GM12878 (cell line): ENCODE measurements around the gene ZBTB22. TPM values are rescaled to one million over a fixed set of nuclear protein-coding genes. Genes with fewer than 3 reads are reported as not detected.

Experiments used
- ATAC-seq: fragments of 200-7000 bp; cut with Tn5 transposase; 3 replicates; pipeline ENCODE4 v1.9.1; 2020; ENCODE audit warnings: mild to moderate bottlenecking, moderate library complexity
- BruUV-seq: library from RNA; stranded (reverse); fragments of 400-500 nt; replicated peaks from 2 replicates; lab custom pipeline; 2021; lab: Mats Ljungman, UMichigan
- CTCF ChIA-PET: fragments of 300-600 bp; sonication (Branson Sonifier 250); formaldehyde crosslinking; extraction: SDS; loops from one replicate; lab custom pipeline; 2021; ENCODE audit warnings: inconsistent platforms; lab: Yijun Ruan, JAX
- POLR2A ChIA-PET: fragments of 350-600 bp; formaldehyde crosslinking; extraction: SDS; loops from one replicate; lab custom pipeline; 2021; ENCODE audit warnings: inconsistent platforms; lab: Charles Lee
- RAD21 ChIA-PET: fragments of 300-600 bp; sonication (Branson Sonifier 250); formaldehyde crosslinking; loops from one replicate; lab custom pipeline; 2023; ENCODE audit warnings: antibody characterized with exemption; ENCODE audit not compliant: unreplicated experiment; lab: Charles Lee
- SMC1A ChIA-PET: fragments of 300-600 bp; sonication (Branson Sonifier 250); formaldehyde crosslinking; loops from one replicate; lab custom pipeline; 2023; ENCODE audit not compliant: unreplicated experiment, uncharacterized antibody; lab: Charles Lee
- DNase-seq: peaks from one replicate; pipeline ENCODE4 v3.0.0-alpha.2; 2011; ENCODE audit warnings: low read depth, low spot score
- FAIRE-seq: peaks from 3 replicates; lab custom pipeline; 2011; peaks lifted over from hg19 to GRCh38; lab: Jason Lieb, UNC
- H2AFZ ChIP-seq: 2 replicates; pipeline ENCODE4 v1.6.0; 2011; ENCODE audit warnings: low read depth, low read length, control low read depth; ENCODE audit not compliant: control insufficient read depth
- H3K27ac ChIP-seq: 2 replicates; pipeline ENCODE4 v1.5.1; 2011; ENCODE audit warnings: control low read depth; ENCODE audit not compliant: control insufficient read depth, insufficient read depth
- H3K27me3 ChIP-seq, 2 experiments: replicated peaks in 1 of 2; 2 replicates each; pipeline versions ENCODE4 v1.6.0 to v1.6.1; 2011; ENCODE audit warnings: low read length in 1 of 2; ENCODE audit not compliant: control insufficient read depth in 2 of 2, insufficient read depth in 2 of 2
- H3K36me3 ChIP-seq, 2 experiments: 2 replicates each; pipeline ENCODE4 v1.5.1; 2011; ENCODE audit warnings: low read length in 1 of 2; ENCODE audit not compliant: control insufficient read depth in 2 of 2, insufficient read depth in 2 of 2
- H3K4me1 ChIP-seq: 2 replicates; pipeline ENCODE4 v1.6.1; 2011; ENCODE audit warnings: mild to moderate bottlenecking, low read length, moderate library complexity, mixed read lengths; ENCODE audit not compliant: control insufficient read depth, insufficient read depth
- H3K4me2 ChIP-seq: 2 replicates; pipeline ENCODE4 v1.6.0; 2011; ENCODE audit warnings: control low read depth; ENCODE audit not compliant: control insufficient read depth, insufficient read depth
- H3K4me3 ChIP-seq: fragments of 200-600 bp; sonication (generic); 2 replicates; pipeline ENCODE4 v1.5.1; 2016
- H3K79me2 ChIP-seq: 2 replicates; pipeline ENCODE4 v1.6.0; 2011; ENCODE audit warnings: low read length; ENCODE audit not compliant: control insufficient read depth, insufficient read depth
- H3K9ac ChIP-seq: 2 replicates; pipeline ENCODE4 v1.8.0; 2011; ENCODE audit warnings: low read length, control low read depth, mixed read lengths; ENCODE audit not compliant: control insufficient read depth, insufficient read depth
- H3K9me3 ChIP-seq: replicated peaks from 3 replicates; pipeline ENCODE4 v1.5.1; 2011; ENCODE audit warnings: mild to moderate bottlenecking, low read length; ENCODE audit not compliant: control insufficient read depth, insufficient read depth
- H4K20me1 ChIP-seq: 2 replicates; pipeline ENCODE4 v1.6.0; 2011; ENCODE audit not compliant: control insufficient read depth, insufficient read depth
- CUX1 ChIP-seq: IDR thresholded peaks from 2 replicates; pipeline ENCODE4 v1.6.1; 2012; ENCODE audit warnings: improper control_type of control experiment, low read depth, low read length; ENCODE audit not compliant: insufficient replicate concordance
- POLR2A ChIP-seq: IDR thresholded peaks from 2 replicates; pipeline ENCODE4 v1.6.1; 2011; ENCODE audit warnings: low read depth, mild to moderate bottlenecking, low read length
- POLR2AphosphoS5 ChIP-seq: IDR thresholded peaks from 2 replicates; pipeline ENCODE4 v1.6.1; 2011; ENCODE audit warnings: mild to moderate bottlenecking, low read length, inconsistent platforms
- SPI1 ChIP-seq: IDR thresholded peaks from 2 replicates; pipeline ENCODE4 v1.6.1; 2011; ENCODE audit warnings: low read depth, mild to moderate bottlenecking, low read length, moderate library complexity, borderline replicate concordance; ENCODE audit not compliant: insufficient read depth
- SUZ12 ChIP-seq: fragments of 200-600 bp; sonication (generic); IDR thresholded peaks from one replicate; pipeline ENCODE4 v1.6.1; 2018; ENCODE audit warnings: antibody characterized with exemption, mild to moderate bottlenecking; ENCODE audit not compliant: unreplicated experiment
- YBX1 ChIP-seq: fragments of 450-650 bp; IDR thresholded peaks from 2 replicates; pipeline ENCODE4 v1.6.1; 2016; ENCODE audit warnings: antibody characterized with exemption
- ZBTB33 ChIP-seq: fragments of 450-650 bp; IDR thresholded peaks from 2 replicates; pipeline ENCODE4 v1.6.1; 2017; ENCODE audit warnings: mild to moderate bottlenecking
- ZNF24 ChIP-seq: fragments of 450-650 bp; IDR thresholded peaks from 2 replicates; pipeline ENCODE4 v1.6.1; 2017; ENCODE audit warnings: antibody characterized with exemption, mild to moderate bottlenecking
- ZNF622 ChIP-seq: fragments of 450-650 bp; IDR thresholded peaks from 2 replicates; pipeline ENCODE4 v1.6.1; 2017; ENCODE audit warnings: mild to moderate bottlenecking, inconsistent platforms
- ZNF687 ChIP-seq: fragments of 450-650 bp; IDR thresholded peaks from 2 replicates; pipeline ENCODE4 v1.6.1; 2017; ENCODE audit warnings: mild to moderate bottlenecking, moderate library complexity
- ZSCAN29 ChIP-seq: fragments of 450-650 bp; IDR thresholded peaks from 2 replicates; pipeline ENCODE4 v1.6.1; 2017; ENCODE audit warnings: mild to moderate bottlenecking, moderate library complexity
- WGBS: methylation state at CpG from one replicate; pipeline ENCODE4 v1.1.6; 2016; ENCODE audit warnings: low lambda C conversion rate; ENCODE audit not compliant: insufficient replicate concordance, insufficient coverage; ENCODE audit errors: missing lambda C conversion rate; 5-methylcytosine and 5-hydroxymethylcytosine counted together
- in situ Hi-C: fragments of 300-500 bp; cut with MboI; formaldehyde crosslinking; loops from 9 replicates; pipeline ENCODE4 v1.14.3; 2018; ENCODE audit warnings: mixed read lengths
- intact Hi-C: fragments of 100-400 bp; cut with micrococcal nuclease; formaldehyde crosslinking; loops from one replicate; pipeline ENCODE4 v1.14.2; 2022; ENCODE audit not compliant: unreplicated experiment
- polyA plus RNA-seq, 11 experiments: library from polyadenylated mRNA; depleted of rRNA in 4 of 11; unstranded in 6 of 11; stranded (reverse) in 5 of 11; fragments of >200 nt; fragmentation: Nextera tagmentation in 4 of 11; fragmentation: Illumina TruSeq in 1 of 11; extraction: Ambion mirVana in 4 of 11; extraction: Trizol in 1 of 11; gene quantifications; 1 replicate in 1 of 11; 2 replicates in 10 of 11; pipeline versions ENCODE4 v1.2.1 to v1.2.3, GENCODE V29; 2011 to 2016; ENCODE audit warnings: inconsistent platforms in 2 of 11, missing spikeins in 2 of 11, low read depth in 1 of 11
- total RNA-seq, 4 experiments: library from RNA; depleted of rRNA in 3 of 4; stranded (reverse); fragments of >200 nt in 3 of 4; fragmentation: Illumina TruSeq in 1 of 4; extraction: Trizol in 1 of 4; gene quantifications; 2 replicates each; pipeline versions ENCODE4 v1.2.1 to v1.2.3, GENCODE V29; 2013 to 2021

Gene ZBTB22
- total and polyA plus RNA-seq, 10 of the 15 experiments (the other 5 are each of a cell fraction or from before 2014, with no cell fraction given): 0.11 to 9.9 (median 4.8) TPM

- Histone ChIP-seq H3K4me2 (peak overlapping the region; percentile 83), H3K79me2 (peaks cover 70% of the 10 kb centered on the region), H4K20me1 (peaks cover 6% of the 10 kb centered on the region), H2AFZ (no peak overlapping the region), H3K4me3 (peak overlapping the region; percentile 87), H3K27ac (peak overlapping the region; percentile 97), H3K27me3 (no peaks in the 10 kb centered on the region), H3K9me3 (no peaks in the 10 kb centered on the region), H3K9ac (peak overlapping the region; percentile 88), H3K4me1 (peaks cover 22% of the 10 kb centered on the region), H3K36me3 (peaks cover 17 to 19% of the 10 kb centered on the region in 2 experiments)
- POLR2A ChIA-PET: no interaction called here
- FAIRE-seq: no peak
- no peak for DNase-seq
- BruUV-seq: no TSS peak
- RAD21 ChIA-PET: no interaction called here
- WGBS: under 1% methylated on average over 14 of the region's 14 CpGs
- no peak for ATAC-seq
- in situ Hi-C loops (no loop called here), intact Hi-C loops (no loop called here)
- CTCF ChIA-PET: interaction anchor here (0.6 to 1.1 kb wide), 2 partner anchors 70 to 152 kb away, joined by 3 to 4 read pairs; no protein-coding TSS in a partner anchor
- SMC1A ChIA-PET: interaction anchor here (0.6 kb wide), 1 partner anchor 101 kb away, joined by 3 read pairs; no protein-coding TSS in a partner anchor
- TF ChIP-seq ZBTB33 (no peak), ZNF622 (no peak), ZNF24 (no peak), POLR2A (peak; percentile 51), POLR2AphosphoS5 (peak; percentile 76), YBX1 (no peak), CUX1 (no peak), ZSCAN29 (no peak), SPI1 (0 out of 2 replicates have a peak, but pooled peaks have one; percentile 5), SUZ12 (no peak), ZNF687 (no peak)
Measured at GRCh38 chr6:33273924-33274902, 43.3 kb downstream of the ZBTB22 start.
